Embryonic facial prominence (tissue), 1 donor: ENCODE measurements around the gene LHX6.
A peak's percentile ranks its signal among the peaks of the same experiment; 100 is the strongest.

Source experiments
- DNase-seq: peaks from one replicate; pipeline ENCODE4 v3.0.0-alpha.2; 2016; ENCODE audit errors: extremely low spot score

Gene LHX6

GRCh38 chr9:122228568-122229484 is at the start of gene LHX6:
Gene LHX6, minus strand, starts transcription at chr9:122228957. Its CDS starts 217 bp downstream, at chr9:122228740.
- no peak for DNase-seq

GRCh38 chr9:122277285-122277897 is 48.6 kb upstream of the LHX6 start:
- DNase-seq, result no peak

DNA sequence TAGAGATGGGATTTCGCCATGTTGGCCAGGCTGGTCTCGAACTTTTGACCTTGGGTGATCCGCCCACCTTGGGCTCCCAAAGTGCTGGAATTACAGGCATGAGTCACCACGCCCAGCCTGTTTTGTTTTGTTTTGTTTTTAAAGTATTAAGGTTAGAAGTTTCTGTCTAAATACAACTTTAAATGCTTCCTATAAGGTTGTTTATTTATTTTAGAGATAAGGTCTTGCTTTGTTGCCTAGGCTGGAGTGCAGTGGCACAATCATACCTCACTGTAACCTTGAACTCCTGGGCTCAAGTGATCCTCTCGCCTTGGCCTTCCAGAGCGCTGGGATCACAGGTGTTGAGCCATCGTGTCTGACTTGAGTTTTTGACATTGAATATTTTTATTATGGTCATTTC is 47.3 kb upstream of the LHX6 start:
- no peak for DNase-seq

- DNase-seq, result no peak
Observed at GRCh38 chr9:122274055-122274454, 45.3 kb upstream of the LHX6 start.

DNA sequence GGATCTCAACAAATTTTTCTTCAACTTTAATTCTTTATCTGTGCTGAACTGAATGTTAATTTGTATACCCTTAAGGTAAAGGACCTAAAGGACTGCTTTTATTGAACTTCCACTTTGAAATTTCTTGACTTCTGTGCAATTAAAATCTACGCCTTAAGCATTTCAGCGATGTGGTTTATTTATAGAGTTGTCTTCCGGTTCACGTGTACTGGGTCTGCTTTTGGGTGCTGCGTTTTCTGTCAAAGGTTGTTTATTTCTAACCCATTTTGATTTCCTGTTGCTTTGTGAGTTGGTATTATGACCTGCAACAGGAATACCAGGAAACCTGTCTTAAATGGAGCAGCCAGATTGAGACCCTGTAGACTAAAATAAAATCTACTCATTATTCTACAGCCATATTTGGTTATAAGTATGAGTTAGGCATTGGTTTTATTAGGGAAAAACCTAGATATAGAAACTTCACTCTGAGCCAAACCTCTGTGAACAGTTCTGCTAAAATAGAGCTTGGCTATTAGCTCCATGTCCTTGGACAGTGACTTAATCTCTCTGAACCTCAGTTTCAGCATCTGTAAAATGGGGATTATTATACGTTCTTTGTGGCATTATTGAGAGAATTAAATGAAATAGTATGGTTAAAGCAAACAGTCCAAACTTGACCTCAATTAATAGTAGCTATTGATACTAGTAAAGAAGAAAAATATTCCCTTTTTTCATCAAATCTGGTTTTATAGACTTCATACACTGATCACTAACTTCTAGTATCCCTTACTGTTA is 39.5 kb upstream of the LHX6 start:
- DNase-seq, result no peak

- no peak for DNase-seq
Observed at GRCh38 chr9:122265149-122265915, 36.6 kb upstream of the LHX6 start.

GRCh38 chr9:122264360-122265148 is 35.8 kb upstream of the LHX6 start, which contains the start of the genes MRRF and RBM18:
Gene MRRF, plus strand, starts transcription at chr9:122264882. Its CDS starts 6,010 bp downstream, at chr9:122270892.
Gene RBM18, minus strand, starts transcription at chr9:122264840. Its CDS starts 3,348 bp downstream, at chr9:122261492.
- peak; percentile 74 for DNase-seq

DNA sequence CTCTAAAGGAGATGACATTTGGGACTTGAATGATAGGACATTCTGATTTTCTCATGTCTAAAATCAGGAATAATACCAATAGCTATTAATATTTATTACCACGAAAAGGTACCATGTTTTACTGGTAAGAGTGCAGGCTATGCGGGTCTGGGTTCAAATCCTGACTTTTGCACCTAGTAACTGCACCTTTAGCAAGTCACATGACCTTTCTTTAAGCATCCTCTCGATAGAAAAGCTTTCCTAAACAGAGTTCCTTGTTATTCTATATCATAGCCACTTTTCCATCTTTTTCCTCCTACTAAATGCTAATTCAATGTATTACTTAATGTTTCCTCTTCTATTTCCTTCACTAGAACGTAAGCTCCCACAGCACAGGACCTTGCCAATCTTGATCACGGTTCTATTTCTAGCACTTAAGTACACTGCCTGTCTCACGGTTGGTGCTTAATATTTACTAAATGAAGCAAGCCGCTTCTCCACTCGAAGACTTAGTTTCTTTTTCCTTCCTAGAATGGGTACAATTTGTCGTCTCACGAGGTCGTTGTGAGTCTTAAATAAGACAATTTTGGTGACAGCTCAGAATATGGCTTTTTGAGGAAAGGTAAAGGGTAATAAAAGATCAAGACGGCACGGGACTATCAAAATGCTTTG is 35.1 kb upstream of the LHX6 start:
- DNase-seq, result no peak

GRCh38 chr9:122262073-122262472 is 33.3 kb upstream of the LHX6 start:
- no peak for DNase-seq

GRCh38 chr9:122261469-122261881 is 32.7 kb upstream of the LHX6 start:
- DNase-seq, result no peak

DNA sequence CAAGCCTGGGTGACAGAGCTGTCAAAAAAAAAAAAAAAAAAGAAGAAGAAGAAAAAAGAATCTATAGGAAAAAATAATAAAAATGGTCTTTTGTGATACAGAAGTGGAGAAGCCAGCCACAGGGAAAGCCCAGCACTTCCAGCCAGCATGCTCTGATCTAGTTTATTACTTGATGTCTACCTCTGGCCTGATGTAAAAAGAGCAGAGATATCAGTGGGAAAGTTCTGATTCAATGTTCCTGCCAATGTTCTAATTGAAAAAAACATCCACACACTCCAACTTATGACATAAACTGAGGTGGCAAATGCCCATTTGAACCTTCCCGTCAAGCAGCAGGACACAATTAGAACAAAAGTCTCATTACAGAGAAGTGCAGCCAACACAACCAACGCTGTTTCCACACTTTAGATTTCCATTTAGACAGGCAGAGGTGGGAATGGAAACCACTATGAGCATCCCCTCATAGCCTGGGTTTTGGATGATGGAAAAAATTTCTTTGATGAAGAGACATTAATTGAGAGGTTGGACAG is 30.2 kb upstream of the LHX6 start:
- DNase-seq, result no peak

GRCh38 chr9:122256206-122256605 is 27.4 kb upstream of the LHX6 start:
- no peak for DNase-seq

DNA sequence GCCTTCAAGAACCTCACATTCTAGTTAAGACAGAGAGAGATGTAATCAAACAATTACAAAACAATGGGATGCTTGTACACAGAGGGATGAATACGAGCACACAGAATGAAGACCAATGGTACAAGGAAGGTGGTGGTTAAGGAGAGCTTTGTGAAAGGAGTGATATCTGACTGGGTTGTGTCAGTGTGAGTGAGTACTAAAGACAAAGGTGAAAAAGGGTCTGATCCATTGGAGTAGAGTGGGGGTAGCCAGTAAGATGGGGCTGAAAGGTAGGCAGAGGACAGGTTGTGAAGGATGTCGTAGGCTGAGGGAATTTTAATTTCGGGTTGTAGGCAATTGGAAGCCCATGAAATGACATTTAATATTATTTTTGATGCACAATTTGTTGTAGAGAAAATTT is 26.0 kb upstream of the LHX6 start:
- no peak for DNase-seq

DNA sequence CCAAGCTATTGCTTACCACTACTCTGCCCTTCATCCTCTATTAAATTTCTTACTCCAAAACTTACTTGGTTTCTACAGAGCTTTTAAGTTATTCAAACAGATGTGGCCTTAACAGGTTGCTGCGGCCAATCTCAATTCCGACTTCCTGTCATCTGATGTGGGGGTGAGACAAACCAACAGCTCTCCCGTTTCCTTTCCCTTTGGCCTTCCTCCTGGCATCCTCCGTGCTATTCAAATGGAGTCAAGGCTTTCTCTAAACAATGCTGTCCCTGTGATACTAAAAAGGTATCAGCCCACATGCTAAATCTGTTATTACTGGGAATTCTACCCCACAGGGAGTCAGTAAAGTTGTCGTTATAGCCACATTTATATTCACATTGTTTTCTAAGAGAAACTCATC is 24.0 kb upstream of the LHX6 start:
- DNase-seq, result no peak

DNA sequence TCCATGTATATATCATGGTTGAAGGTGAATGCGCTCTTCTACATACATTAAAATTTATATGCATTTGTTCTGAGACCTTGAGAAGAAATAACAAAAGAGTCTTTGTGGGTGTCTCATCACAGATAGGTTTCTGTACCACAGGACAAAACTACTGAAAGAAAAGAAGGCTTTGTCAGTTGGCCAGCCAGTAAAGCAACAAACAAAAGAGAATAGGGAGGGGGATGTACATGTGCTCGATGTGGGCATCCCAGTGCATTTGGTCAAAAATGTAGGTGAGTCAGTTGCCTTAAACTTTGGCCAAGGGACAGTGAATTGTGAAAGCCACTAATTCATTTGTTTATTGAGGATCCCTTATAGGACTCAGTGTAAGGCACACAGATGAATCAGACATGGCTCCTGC is 22.6 kb upstream of the LHX6 start:
- DNase-seq, result no peak

DNA sequence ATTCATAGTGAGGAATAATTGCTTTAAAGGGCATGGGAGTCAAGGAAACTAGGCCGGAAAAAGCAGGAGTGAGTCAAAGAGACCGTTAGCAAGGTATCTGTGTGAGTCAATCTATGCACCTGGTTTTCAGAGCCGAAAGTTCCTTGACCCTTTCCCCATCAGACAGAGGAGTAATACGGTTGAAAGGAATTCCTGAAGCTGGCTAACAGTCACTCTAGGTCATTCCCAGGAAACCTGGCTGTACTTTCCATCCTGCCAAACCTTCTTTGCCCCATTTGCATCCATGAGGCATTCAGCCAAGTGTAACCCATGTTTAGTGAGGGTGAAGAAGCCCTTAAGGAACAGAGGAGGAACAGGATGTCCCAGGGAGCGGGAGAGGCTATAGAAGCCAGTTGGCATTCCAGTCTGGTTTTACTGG is 19.7 kb upstream of the LHX6 start:
- no peak for DNase-seq

DNA sequence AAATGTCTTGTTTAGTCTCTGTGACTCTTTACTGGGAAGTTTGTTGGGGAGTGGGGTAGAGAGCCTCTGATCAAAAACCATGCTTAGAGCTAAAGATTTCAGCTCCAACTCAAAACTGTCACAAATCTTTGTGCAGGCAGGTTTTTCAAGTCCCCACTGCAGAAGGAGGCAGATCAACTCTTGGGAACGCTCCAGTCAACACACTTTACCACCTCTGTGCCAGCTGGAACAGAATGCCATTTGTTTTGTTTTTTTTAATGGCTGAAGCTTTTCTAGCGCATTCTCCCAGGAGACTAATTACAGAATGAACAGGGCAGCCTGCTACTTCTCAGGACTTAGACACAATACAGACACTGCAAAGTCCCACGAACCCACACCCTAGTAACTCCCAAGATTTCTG is 17.9 kb upstream of the LHX6 start:
- no peak for DNase-seq

DNA sequence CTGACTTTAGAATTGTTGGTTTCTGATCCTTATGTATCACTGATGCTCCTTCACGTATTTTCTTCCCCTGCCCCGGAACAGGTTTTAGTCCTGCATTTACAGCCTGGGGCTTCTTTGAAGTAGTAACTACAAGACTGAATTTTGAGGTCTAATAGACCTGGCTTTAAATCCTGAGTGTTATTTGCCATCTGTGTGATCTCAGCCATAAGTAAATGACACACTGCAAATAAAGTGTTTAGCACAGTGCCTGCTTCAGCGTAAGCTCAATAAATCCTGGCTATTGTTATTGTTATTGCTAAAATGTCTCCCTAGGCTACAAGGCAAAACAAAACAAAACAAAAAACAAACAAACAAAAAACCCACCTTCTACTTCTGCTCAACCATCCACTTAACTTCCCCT is 15.6 kb upstream of the LHX6 start:
- no peak for DNase-seq

DNA sequence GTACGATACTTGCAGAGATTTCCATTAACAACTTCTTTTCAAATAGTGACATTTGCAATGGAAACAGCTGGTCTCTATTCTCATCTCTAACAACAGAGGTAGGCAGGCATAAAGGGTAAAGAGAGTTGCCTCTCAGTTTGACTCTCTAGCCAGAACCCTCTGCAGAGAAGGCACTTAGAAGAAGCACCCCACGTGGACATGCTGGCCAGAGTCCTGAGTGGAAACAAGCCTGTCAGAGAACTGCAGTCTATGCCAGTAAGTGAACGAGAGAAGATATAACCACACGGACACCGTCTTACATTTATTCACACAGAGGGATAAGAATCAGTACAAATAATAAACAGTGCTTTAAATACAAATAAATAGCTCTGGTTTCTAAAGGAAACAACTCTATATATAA is 11.0 kb upstream of the LHX6 start:
- DNase-seq, result no peak

DNA sequence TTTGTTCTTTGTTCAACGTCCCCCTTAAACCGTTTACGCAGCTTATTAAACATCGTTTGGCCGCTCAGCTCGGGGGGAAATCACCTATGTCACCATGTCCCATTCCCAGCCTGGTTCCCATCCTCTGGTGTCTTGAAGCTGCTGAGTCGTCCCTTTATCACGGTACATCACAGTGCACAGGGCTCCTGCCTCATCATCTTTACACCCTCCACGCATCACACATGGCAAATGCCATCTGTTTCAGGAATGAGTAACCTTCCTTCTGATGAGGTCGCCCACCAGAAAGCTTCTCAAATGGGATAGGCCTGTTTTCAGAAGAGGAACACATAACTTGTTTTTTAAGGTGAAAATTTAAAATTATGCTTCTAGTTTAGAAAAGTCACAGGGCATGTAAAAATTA is 7.9 kb upstream of the LHX6 start:
- no peak for DNase-seq
